ENCODE results near the gene FAM151A.
A peak's percentile ranks its signal among the peaks of the same experiment; 100 is the strongest.
"Not testable (repeated sequence)": the region's sequence is repeated elsewhere in the genome, so short reads cannot be mapped to it uniquely, and the experiment has no call there.

Gene FAM151A

GRCh38 chr1:54636461-54637446, 13.4 kb upstream of the FAM151A start:
- not testable (repeated sequence) for DNase-seq

- not testable (repeated sequence) for DNase-seq
These were observed 12.5 kb upstream of the FAM151A start for GRCh38 chr1:54635804-54636203.

DNA sequence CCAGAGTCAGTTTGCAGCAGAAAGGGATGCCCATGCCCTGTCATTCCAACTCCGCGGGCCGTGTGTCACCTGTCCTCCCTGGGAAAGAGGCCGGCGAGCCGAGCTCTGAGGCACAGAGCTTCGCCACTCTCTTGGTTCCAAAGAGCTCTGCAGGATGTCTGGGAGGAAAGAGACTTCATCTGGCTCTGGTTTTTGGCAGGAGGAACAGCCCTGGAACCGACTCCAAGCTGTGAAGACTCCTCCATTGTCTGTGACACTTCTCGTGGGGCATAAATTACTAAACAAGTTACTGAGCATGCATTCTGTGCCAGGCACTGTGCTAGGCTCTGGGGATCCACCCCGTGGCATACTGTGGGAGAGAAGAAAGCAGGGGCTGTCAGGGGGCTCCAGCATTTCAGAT, 3.9 kb upstream of the FAM151A start:
- DNase-seq: no peak

DNA sequence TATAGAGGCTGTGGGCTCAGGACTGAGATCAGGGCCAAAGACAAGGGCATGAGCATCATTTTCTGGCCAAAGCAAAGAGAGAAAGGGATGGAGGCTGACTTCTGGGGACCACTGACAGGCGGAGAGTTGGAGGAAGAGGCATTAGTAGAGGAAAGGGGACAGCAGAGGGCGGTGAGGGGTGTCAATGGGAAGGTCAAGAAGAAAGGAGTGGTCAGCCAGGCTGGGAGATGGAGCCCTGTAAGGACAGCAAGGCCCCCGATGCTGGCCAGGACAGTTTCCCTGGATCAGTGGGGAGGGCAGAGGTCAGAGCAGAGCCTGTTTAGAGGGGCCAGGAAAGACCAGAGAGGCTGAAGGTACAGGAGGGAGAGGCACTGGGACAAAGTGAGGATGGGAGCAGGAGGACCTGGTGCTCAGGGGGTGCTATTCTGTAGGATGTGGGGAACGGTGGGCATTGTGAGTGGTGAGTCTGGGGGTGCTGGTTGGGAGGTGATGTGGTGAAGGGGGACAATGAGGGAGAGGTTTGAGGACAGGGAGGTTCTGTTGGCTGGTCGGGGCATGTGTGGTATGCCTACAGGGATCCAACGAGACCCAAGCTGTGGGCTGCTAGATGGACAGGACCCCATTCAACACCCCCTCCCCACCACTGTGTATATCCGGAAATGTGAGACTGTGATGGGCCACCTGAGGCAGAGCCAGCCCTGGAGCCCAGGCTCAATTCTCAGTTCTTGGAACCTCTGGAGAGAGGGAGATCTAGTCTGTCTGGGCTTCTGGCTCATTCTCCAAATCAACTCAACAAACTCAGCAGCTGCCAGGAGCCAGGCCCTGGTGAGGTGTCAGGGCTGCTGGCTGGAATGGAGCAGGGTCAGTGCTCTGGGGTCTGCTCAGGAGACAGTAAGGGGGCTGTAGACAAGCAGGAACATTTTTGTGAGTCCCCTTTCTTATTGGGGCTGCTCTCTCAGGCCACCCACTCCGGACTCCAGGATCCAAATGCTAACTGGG, 1.4 kb upstream of the FAM151A start:
- no peak for DNase-seq

DNA sequence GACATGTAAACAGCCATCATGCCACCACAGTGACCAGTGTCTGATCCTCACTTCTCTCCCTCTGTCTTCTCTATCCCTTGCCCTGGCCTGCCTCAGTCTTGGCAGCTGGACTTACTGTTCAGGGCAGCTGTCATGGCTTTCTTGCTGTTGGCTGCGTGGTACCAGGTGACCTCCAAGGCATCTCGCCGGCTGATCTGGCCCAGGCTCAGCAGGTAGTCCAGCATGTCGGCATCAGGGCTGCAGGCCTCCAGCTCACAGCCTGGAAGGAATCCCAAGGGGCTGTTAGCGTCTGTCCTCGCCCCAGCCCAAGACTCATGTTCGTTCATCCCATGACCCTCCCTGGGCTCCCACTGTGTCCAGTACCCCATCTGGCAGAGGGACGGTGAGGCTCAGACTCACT, 3.6 kb downstream of the FAM151A start:
- DNase-seq: no peak

GRCh38 chr1:54615531-54616279, 7.6 kb downstream of the FAM151A start:
- DNase-seq: no peak

DNA sequence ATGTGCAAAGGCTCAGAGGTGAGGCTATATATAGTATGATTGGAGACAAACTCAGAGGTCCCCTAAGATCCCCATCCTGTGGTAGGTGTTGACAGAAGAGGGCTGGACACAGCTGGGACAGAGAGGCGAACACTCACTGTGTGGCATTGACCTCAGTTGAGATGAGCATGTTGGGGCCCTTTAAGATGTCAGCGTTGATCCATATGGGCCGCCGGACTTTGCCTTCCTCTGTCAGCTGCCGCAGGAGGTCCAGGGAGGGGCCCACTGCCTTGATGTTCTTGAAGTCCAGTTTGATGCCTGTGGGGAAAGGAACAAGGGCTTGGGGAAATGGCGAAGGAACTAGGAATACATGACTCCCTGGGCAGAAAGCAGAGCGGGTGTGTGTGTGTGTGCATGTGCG, 8.8 kb downstream of the FAM151A start:
- no peak for DNase-seq

GRCh38 chr1:54614024-54614423, 9.3 kb downstream of the FAM151A start:
- DNase-seq: no peak

- no peak for DNase-seq
These were observed 11.7 kb downstream of the FAM151A start for GRCh38 chr1:54611621-54612020.

DNA sequence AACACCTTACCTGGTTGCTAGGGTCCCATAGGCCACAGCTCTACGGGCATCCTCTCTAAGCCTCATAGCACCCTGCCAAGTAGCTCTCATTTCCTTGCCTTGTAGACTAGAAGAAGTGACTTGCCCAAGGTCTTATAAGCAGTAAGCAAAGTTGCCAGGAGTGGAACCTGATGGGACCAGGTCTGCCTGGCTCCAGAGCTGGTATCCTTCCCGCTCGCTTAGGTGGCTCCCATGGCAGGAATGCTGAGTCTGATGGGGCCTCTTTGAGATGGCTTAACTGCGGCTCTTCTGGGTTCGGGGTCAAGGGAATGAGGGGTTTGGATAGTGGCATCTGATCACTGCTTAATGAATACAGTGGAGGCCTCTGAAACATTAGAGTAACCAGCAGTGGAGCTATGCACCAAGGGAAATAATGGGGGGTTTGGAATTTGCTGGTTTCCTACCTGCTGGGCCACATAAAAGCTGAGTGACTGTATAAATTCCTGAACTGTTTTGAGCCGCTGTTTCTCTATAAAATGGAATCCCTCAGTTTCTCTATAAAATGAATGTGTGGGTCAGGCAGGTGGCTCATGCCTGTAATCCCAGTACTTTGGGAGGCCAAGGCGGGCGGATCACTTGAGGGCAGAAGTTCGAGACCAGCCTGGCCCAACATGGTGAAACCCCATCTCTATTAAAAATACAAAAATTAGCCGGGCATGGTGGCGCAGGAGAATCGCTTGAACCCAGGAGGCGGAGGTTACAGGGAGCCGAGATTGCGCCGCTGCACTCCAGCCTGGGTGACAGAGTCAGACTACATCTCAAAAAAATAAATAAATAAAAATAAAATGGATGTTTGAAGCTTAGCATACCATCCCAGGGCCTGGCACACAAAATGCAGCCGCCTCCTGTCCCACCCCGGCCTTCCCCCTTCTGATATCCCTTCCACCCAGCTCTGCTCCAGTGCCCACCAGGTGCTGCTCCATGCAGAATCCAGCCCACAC, 12.4 kb downstream of the FAM151A start:
- no peak for DNase-seq

DNA sequence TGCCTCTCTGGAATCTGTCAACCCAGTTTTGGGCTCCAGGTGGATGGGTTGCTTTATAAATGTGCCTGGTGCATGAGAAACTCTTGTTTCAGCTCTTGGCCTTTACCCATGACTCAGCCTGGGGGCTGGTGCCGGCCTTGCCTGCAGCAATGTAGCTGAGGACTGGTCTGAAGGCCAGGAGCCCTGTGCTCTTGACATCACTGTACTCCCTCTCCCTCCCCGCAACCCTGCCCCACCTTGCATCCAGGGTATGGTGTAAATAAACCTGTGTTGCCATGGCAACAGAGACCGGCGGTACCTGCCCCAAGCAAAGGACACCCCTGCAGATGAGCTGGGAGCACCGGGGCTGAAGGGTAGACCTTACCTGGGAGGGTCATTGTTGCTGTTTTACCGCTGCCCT, 13.3 kb downstream of the FAM151A start:
- no peak for DNase-seq

GRCh38 chr1:54609301-54609921, 13.9 kb downstream of the FAM151A start:
- DNase-seq: no peak

DNA sequence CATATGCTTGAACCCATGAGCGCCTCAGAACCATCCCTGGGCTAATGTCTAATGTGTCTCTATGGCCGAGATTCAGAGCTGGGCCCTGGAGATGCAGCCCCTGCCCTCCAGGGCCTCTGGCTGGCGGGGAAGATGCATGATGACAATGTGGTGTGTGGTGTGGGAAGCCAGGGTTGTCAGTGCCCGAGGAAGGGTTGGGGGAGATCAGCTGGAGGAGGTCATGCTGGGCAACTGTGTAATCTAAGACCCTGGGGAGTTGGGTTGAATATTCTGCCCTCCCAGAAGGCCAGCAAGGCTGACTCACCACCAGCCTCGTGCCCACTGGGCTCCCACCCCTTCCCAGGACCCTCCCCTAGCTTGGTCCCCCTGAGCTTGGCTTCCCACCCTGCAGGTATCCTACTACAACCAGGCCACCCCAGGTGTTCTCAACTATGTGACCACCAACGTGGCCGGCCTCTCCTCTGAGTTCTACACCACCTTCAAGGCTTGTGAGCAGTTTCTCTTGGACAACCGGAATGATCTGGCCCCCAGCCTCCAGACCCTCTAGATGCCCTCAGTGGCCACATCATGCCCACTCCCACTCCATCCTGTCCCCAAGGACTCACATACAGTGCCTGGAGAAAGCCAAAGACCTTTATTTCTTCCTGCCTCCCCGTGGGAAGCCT, 14.6 kb downstream of the FAM151A start:
- DNase-seq: no peak

- no peak for DNase-seq
These were observed 15.3 kb downstream of the FAM151A start for GRCh38 chr1:54607821-54608565.

DNA sequence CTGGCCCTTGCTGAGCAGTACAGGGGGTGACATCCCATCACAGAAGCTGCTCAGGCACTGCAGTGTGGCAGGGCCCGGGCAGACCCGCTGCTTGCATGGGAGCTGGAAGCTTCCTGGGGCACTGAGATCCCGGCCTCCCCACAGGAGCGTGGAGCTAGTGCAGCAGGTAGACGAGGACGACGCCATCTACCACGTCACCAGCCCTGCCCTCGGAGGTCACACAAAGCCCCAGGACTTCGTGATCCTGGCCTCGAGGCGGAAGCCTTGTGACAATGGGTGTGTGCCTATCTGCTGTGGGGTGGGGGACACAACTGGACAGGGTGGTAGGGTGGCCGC, 16.4 kb downstream of the FAM151A start:
- no peak for DNase-seq

GRCh38 chr1:54606096-54606989, 17.0 kb downstream of the FAM151A start:
- peak; percentile 72 for DNase-seq

- DNase-seq: peak; percentile 20
These were observed 18.6 kb downstream of the FAM151A start for GRCh38 chr1:54604572-54605370.

DNA sequence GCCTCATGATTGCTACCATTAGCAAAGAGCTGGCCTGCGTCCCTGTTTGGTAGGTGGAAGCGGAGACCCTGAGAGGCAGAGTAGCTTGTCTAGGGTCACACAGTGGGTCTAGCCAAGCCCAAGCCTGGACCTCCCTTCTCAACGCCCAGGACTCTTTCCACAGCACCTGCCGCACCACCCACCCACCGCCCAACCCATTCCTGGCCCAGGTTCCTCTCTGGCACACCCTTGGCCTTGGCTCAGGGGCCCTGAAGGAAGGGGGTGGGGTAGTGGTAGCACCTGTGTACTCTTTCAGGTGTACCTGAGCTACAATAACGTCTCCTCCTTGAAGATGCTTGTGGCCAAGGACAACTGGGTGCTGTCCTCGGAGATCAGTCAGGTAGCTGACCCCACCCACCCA, 19.3 kb downstream of the FAM151A start:
- no peak for DNase-seq

All from NCI-H345 (cell line).